ENCODE results near the gene KDM2B.
"Not testable (repeated sequence)": the region's sequence is repeated elsewhere in the genome, so short reads cannot be mapped to it uniquely, and the experiment has no call there.

KDM2B gene

GRCh38 chr12:121507984-121508383 is 72.8 kb downstream of the KDM2B start:
- DNase-seq (ENCODE audit: extremely low read depth in 1 of 2, low read depth in 1 of 2) = no peak

- DNase-seq (ENCODE audit: extremely low read depth in 1 of 2, low read depth in 1 of 2) = no peak
These were observed 73.6 kb downstream of the KDM2B start for GRCh38 chr12:121507245-121507644.

- no peak for DNase-seq (ENCODE audit: extremely low read depth in 1 of 2, low read depth in 1 of 2)
These were observed 75.3 kb downstream of the KDM2B start for GRCh38 chr12:121505513-121505912.

- DNase-seq (ENCODE audit: extremely low read depth in 1 of 2, low read depth in 1 of 2) = no peak
These were observed 76.3 kb downstream of the KDM2B start for GRCh38 chr12:121504505-121504904.

- DNase-seq (ENCODE audit: extremely low read depth in 1 of 2, low read depth in 1 of 2) = no peak
These were observed 77.4 kb downstream of the KDM2B start for GRCh38 chr12:121503395-121503794.

GRCh38 chr12:121501946-121502345 is 78.9 kb downstream of the KDM2B start:
- no peak for DNase-seq (ENCODE audit: extremely low read depth in 1 of 2, low read depth in 1 of 2)

GRCh38 chr12:121499929-121500793 is 80.7 kb downstream of the KDM2B start:
- peak; percentile 33 to 68 for DNase-seq (ENCODE audit: extremely low read depth in 1 of 2, low read depth in 1 of 2)

GRCh38 chr12:121495746-121496145 is 85.1 kb downstream of the KDM2B start:
- no peak for DNase-seq (ENCODE audit: extremely low read depth in 1 of 2, low read depth in 1 of 2)

- DNase-seq (ENCODE audit: extremely low read depth in 1 of 2, low read depth in 1 of 2) = peak in 1 of 2 donors; percentile 50
These were observed 86.6 kb downstream of the KDM2B start for GRCh38 chr12:121494093-121494787.

- DNase-seq (ENCODE audit: extremely low read depth in 1 of 2, low read depth in 1 of 2) = no peak
These were observed 90.2 kb downstream of the KDM2B start for GRCh38 chr12:121490401-121491281.

- no peak for DNase-seq (ENCODE audit: extremely low read depth in 1 of 2, low read depth in 1 of 2)
These were observed 90.9 kb downstream of the KDM2B start for GRCh38 chr12:121489874-121490273.

GRCh38 chr12:121484967-121485366 is 95.9 kb downstream of the KDM2B start:
- DNase-seq (ENCODE audit: extremely low read depth in 1 of 2, low read depth in 1 of 2) = no peak

GRCh38 chr12:121484564-121484963 is 96.3 kb downstream of the KDM2B start:
- not testable (repeated sequence) for DNase-seq (ENCODE audit: extremely low read depth in 1 of 2, low read depth in 1 of 2)

GRCh38 chr12:121483949-121484348 is 96.9 kb downstream of the KDM2B start:
- DNase-seq (ENCODE audit: extremely low read depth in 1 of 2, low read depth in 1 of 2) = no peak

GRCh38 chr12:121476477-121476876 is 104.3 kb downstream of the KDM2B start:
- DNase-seq (ENCODE audit: extremely low read depth in 1 of 2, low read depth in 1 of 2) = no peak

- no peak for DNase-seq (ENCODE audit: extremely low read depth in 1 of 2, low read depth in 1 of 2)
These were observed 105.5 kb downstream of the KDM2B start for GRCh38 chr12:121475279-121475678.

- DNase-seq (ENCODE audit: extremely low read depth in 1 of 2, low read depth in 1 of 2) = no peak
These were observed 108.5 kb downstream of the KDM2B start for GRCh38 chr12:121472150-121472905.

- no peak for DNase-seq (ENCODE audit: extremely low read depth in 1 of 2, low read depth in 1 of 2)
These were observed 110.1 kb downstream of the KDM2B start for GRCh38 chr12:121470751-121471150.

GRCh38 chr12:121468499-121468801 is 112.4 kb downstream of the KDM2B start:
- DNase-seq (ENCODE audit: extremely low read depth in 1 of 2, low read depth in 1 of 2) = no peak

- no peak for DNase-seq (ENCODE audit: extremely low read depth in 1 of 2, low read depth in 1 of 2)
These were observed 113.0 kb downstream of the KDM2B start for GRCh38 chr12:121467638-121468498.
